NCI-H748 (cell line): ENCODE results near the gene CAPN12.
"Not testable (repeated sequence)": the region's sequence is repeated elsewhere in the genome, so short reads cannot be mapped to it uniquely, and the experiment has no call there.

Experiments used
- DNase-seq: peaks from one replicate; lab custom pipeline; 2025; ENCODE audit not compliant: unreplicated experiment; lab: John Stamatoyannopoulos, UW

Gene CAPN12

DNA sequence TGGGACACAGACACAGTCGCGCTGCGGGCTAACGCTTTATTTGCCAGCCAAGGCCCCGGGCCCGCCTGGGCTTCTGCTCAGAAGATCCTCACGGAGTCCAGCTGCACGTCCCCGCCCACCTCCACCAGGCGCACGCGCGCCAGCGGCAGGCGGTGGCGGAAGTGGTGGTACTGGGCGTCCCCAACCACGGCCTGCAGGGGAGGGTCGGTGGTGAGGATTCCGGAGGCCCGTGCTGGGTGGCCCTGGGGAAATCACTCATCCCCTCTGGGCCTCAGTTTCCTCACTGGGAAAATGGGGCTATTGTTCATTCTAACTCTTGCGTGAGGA lies 26.6 kb upstream of the CAPN12 start:
- DNase-seq = not testable (repeated sequence)

GRCh38 chr19:38770228-38770948 lies 26.1 kb upstream of the CAPN12 start:
- not testable (repeated sequence) for DNase-seq

GRCh38 chr19:38769635-38770211 lies 25.4 kb upstream of the CAPN12 start:
- peak; percentile 35 for DNase-seq

GRCh38 chr19:38766276-38767047 lies 22.2 kb upstream of the CAPN12 start:
- no peak for DNase-seq

- no peak for DNase-seq
Measured at GRCh38 chr19:38765214-38765613, 20.9 kb upstream of the CAPN12 start.

DNA sequence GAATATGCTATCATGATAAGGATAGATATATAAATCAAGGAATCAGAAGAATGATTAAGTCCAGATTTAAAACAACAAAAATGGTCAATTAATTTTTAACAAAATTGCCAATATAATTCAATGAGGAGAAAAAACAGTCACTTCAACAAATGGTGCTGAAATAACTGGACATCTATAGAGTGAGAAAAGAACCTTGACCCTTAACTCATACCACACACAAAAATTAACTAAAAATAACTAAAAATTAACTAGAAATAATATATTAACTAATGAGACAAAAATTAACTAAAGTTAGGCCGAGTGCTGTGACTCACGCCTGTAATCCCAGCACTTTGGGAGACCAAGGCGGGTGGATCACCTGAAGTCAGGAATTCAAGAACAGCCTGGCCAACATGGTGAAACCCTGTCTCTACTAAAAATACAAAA lies 19.5 kb upstream of the CAPN12 start:
- no peak for DNase-seq

DNA sequence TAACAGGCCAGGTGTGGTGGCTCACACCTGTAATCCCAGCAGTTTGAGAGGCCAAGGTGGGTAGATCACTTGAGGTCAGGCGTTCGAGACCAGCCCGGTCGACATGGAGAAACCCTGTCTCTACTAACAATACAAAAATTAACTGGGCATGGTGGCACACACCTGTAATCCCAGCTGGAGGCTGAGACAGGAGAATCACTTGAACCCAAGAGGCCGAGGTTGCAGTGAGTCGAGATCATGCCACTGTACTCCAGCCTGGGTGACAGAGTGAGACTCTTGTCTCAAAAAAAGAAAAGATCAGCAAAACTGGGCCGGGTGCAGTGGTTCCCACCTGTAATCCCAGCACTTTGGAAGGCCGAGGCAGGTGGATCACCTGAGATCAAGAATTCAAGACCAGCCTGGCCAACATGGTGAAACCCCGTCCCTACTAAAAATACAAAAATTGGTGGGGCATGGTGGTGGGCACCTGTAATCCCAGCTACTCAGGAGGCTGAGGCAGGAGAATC lies 17.7 kb upstream of the CAPN12 start:
- DNase-seq = not testable (repeated sequence)

DNA sequence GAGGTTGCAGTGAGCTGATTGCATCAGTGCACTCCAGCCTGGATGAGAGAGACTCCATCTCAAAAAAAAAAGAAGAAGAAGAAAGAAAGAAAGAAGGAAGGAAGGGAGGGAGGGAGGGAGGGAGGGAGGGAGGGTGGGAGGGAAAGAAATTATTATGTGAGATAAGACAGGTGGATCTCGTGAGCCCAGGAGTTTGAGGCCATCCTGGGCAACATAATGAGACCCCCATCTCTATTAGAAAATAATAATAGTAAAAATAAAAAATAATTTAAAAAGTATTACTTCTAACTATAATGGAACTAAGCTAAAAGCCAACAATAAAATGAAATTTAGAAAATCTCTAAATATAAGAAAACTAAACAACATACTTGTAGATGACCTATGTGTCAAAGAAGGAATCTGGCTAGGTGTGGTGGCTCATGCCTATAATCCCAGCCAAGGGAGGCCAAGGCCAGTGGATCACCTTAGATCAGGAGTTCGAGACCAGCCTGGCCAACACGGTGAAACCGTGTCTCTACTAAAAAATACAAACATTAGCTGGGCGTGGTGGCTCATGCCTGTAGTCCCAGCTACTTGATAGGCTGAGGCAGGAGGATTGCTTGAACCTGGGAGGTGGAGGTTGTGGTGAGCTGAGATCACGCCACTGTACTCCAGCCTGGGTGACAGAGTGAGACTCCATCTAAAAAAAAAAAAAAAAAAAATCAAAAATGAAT lies 16.7 kb upstream of the CAPN12 start:
- not testable (repeated sequence) for DNase-seq

- no peak for DNase-seq
Measured at GRCh38 chr19:38759590-38760003, 15.3 kb upstream of the CAPN12 start.

GRCh38 chr19:38754196-38754595 lies 9.9 kb upstream of the CAPN12 start:
- DNase-seq = not testable (repeated sequence)

DNA sequence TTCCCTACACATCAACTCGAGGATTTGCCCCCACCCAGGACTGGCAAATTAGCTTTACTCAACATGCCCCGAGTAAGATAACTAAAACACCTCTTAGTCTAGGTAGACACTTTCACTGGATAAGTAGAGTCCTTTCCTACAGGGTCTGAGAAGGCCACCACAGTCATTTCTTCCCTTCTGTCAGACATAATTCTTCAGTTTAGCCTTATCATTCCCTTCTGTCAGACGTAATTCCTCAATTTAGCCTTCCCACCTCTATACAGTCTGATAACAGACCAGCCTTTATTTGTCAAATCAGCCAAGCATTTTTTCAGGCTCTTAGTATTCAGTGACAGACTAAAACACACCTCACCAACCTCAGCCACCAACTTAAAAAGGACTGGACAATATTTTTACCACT lies 9.5 kb upstream of the CAPN12 start:
- not testable (repeated sequence) for DNase-seq

- no peak for DNase-seq
Measured at GRCh38 chr19:38745316-38745715, 1.0 kb upstream of the CAPN12 start.

- DNase-seq = no peak
Measured at GRCh38 chr19:38744874-38745273, 600 bp upstream of the CAPN12 start.

DNA sequence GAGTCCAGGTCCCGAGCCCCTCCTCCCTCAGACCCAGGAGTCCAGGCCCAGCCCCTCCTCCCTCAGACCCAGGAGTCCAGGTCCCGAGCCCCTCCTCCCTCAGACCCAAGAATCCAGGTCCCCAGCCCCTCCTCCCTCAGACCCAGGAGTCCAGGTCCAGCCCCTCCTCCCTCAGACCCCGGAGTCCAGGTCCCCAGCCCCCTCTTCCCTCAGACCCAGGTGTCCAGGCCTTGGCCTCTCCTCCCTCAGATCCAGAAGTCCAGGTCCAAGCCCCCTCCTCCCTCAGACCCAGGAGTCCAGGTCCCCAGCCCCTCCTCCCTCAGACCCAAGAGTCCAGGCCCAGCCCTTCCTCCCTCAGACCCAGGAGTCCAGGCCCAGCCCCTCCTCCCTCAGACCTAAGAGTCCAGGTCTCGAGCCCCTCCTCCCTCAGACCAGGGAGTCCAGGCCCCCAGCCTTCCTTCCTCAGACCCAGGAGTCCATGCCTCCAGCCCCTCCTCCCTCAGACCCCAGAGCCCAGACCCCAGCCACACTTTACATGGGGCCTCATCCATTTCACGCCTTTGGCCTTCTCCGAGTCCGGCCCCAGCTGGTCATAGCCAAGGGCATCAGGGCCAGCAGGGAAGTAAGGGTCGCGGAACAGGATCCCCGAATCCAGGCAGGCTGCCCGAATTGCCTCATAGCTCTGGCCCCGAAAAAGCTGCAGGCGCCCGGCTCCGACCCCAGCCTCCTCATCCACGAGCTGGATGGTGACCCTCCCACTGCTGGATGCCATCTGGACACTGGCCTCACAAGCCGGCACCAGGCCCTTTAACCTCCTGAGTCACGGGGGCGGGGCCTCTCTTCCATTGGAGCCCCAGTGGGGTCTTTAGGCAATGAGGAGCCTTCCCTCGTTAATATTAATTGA lies 628 bp downstream of the CAPN12 start:
- no peak for DNase-seq

DNA sequence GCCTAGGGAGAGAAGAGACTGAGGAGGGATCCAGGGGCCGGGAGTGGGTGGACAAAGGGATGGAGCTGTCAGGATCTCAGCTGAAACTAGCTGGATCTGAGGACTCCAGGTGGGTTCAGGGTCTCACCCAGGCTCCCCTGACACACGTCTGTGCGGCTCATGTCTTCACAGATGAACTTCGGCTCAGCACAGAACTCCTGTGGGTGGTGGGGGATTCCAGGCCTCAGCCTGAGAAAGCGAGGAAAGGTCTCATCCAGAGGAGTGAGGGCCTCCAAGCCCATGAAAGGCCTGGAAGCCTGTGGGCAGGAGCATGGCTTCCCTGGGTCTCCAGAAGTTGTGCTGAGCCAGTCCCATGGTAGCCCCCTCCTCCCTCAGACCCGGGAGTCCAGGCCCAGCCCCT lies 1.4 kb downstream of the CAPN12 start:
- no peak for DNase-seq

DNA sequence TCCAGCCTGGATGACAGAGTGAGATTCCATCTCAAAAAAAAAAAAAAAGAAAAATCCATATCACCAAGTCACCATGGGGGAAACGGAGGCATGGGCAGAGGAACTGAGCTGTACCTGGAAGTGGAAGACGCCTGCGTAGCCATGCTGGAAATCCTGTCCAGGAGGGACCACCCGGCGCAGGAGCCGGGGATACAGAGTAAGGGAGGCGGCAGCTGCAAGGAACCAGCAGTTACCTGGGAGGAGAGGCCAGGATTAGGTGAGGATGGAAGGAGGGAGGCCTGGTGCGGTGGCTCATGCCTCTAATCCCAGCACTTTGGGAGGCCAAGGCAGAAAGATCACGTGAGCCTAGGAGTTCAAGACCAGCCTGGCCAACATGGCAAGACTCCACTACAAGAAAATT lies 2.0 kb downstream of the CAPN12 start:
- DNase-seq = no peak

DNA sequence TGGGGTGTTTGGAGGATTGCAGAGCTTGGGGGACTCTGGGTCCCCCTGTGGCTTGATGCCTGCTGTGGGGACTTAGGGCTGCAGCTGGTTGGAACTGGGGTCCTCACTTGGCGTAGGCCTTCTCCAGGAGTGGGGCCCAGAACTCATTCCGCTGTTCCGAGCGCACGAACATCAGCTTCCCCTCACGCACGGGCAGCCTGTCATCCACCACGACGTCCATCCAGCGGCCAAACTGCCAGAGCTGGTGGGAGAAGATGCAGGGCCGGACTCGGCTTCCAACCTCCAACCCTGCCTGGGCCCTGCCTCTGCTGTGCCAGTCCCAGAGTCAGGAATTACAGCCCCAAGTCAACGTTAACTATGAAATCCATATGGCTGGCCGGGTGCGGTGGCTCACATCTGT lies 2.6 kb downstream of the CAPN12 start:
- DNase-seq = no peak

DNA sequence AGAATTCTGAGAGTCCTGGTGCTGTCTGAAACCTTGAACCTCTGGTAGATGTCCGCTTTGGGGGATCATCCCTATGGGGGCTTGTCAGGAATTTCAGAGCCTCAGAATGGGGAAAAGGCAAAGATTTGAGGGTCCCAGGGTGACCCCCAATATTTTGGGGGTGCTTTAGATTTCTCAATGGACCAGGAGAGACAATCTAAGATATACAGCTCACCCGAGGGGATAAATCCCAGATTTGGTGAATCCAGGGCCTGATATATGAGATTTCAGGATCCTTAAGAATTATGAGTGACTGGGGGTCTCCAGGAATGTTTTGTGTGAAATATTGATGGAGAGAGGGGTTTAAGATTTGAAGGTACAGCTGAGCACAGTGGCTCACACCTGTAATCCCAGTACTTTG lies 3.3 kb downstream of the CAPN12 start:
- no peak for DNase-seq

DNA sequence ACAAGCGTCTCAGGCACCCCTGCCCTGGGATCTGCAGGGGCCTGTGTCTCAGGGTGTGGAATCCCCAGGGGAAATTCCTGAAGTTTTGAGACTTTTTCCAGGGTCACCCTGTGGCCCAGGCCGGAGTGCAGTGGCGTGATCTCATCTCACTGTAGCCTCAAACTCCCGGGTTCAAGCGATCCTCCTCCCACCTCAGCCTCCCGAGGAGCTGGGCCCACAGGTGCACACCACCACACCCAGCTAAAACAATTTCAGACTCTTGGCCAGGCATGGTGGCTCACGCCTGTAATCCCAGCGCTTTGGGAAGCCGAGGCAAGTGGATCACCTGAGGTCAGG lies 4.0 kb downstream of the CAPN12 start:
- DNase-seq = no peak

DNA sequence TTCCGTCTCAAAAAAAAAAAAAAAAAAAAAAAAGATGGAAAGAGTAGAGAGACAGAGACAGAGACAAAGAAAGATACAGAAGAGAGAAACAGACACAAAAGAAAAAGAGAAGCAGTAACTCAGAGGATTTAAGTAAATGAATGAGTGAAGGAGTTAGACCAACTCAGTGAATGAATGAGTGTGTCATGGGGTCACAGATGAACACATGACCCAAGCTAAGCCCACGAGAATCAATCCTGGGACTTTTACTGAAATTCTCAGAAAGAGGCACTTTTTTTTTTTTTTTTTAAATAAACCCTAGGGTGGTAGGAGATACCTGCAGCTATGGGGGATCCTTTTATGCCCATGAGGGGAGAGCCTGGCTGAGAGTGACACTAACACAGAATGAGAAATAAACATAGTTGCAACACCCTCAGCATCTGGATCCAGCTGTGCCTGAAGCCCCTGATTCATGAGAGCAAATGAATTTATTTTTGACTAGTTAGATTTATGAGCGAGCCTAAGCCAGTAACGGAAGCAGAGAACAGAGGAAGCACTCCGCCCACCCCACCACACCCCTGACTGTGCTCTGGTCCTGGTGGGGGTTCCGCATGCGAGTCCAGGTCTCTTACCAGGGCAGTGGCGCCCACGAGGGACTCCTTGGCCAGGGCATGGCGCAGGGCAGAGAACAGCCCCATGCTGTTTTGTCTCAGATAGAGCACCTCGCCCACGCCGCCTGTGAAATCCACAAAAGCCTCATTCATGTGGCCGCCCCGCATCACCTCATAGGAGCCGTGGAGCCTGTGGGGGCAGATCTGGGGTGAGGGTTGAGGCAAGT lies 4.6 kb downstream of the CAPN12 start:
- no peak for DNase-seq
